GM21529 (cell line): ENCODE data around the gene MAP2K1.
"Not testable (repeated sequence)": the region's sequence is repeated elsewhere in the genome, so short reads cannot be mapped to it uniquely, and the experiment has no call there.

ENCODE experiments used
- ATAC-seq: cut with Tn5 transposase; IDR thresholded peaks from one replicate; pipeline ENCODE4 v1.9.1; 2021; ENCODE audit not compliant: unreplicated experiment

Gene MAP2K1

GRCh38 chr15:66386204-66387123 is at the start of gene MAP2K1:
Gene MAP2K1, plus strand, starts transcription at chr15:66386912. Its CDS starts 436 bp downstream, at chr15:66387348.
- ATAC-seq, result peak; percentile 66

GRCh38 chr15:66348530-66348929 is 38.2 kb upstream of the MAP2K1 start:
- not testable (repeated sequence) for ATAC-seq

GRCh38 chr15:66356077-66356358 is 30.7 kb upstream of the MAP2K1 start:
- no peak for ATAC-seq

- peak; percentile 87 for ATAC-seq
These were observed 30.1 kb upstream of the MAP2K1 start, which contains the start of gene TIPIN for GRCh38 chr15:66356359-66357236. Gene TIPIN, minus strand, starts transcription at chr15:66356685. Its CDS starts 3,738 bp downstream, at chr15:66352947.

GRCh38 chr15:66359740-66360139 is 27.0 kb upstream of the MAP2K1 start:
- no peak for ATAC-seq

- not testable (repeated sequence) for ATAC-seq
These were observed 24.8 kb upstream of the MAP2K1 start for GRCh38 chr15:66361745-66362460.

GRCh38 chr15:66362776-66363175 is 23.9 kb upstream of the MAP2K1 start:
- no peak for ATAC-seq

- ATAC-seq, result no peak
These were observed 21.7 kb upstream of the MAP2K1 start for GRCh38 chr15:66364944-66365528.

- no peak for ATAC-seq
These were observed 16.7 kb upstream of the MAP2K1 start for GRCh38 chr15:66369773-66370651.

GRCh38 chr15:66374179-66374578 is 12.5 kb upstream of the MAP2K1 start:
- no peak for ATAC-seq

- ATAC-seq, result no peak
These were observed 7.8 kb upstream of the MAP2K1 start for GRCh38 chr15:66378814-66379430.

GRCh38 chr15:66381376-66381775 is 5.3 kb upstream of the MAP2K1 start:
- ATAC-seq, result not testable (repeated sequence)

- peak; percentile 20 for ATAC-seq
These were observed 691 bp downstream of the MAP2K1 start for GRCh38 chr15:66387163-66388042.

GRCh38 chr15:66388043-66388363 is 1.3 kb downstream of the MAP2K1 start:
- no peak for ATAC-seq

GRCh38 chr15:66388576-66388975 is 1.9 kb downstream of the MAP2K1 start:
- ATAC-seq, result no peak

- ATAC-seq, result no peak
These were observed 2.6 kb downstream of the MAP2K1 start for GRCh38 chr15:66389098-66389858.

GRCh38 chr15:66389859-66390381 is 3.2 kb downstream of the MAP2K1 start:
- ATAC-seq, result no peak
